IMR-90 (cell line): ENCODE measurements around the gene ITM2C. TPM values are rescaled to one million over a fixed set of nuclear protein-coding genes. Genes with fewer than 3 reads are reported as not detected.

ENCODE experiments used
- CEBPB ChIP-seq: IDR thresholded peaks from 2 replicates; pipeline ENCODE4 v1.6.1; 2012; ENCODE audit warnings: low read depth, low read length, improper control_type of control experiment
- CHD1 ChIP-seq: IDR thresholded peaks from 2 replicates; pipeline ENCODE4 v1.6.1; 2012; ENCODE audit warnings: low read depth, low read length, improper control_type of control experiment
- NFE2L2 ChIP-seq: fragments of 150-350 bp; IDR thresholded peaks from 2 replicates; pipeline ENCODE4 v1.6.1; 2016; ENCODE audit warnings: low read depth, mild to moderate bottlenecking, low read length
- SMC3 ChIP-seq: fragments of 150-350 bp; IDR thresholded peaks from 2 replicates; pipeline ENCODE4 v1.6.1; 2016; ENCODE audit warnings: low read depth, mild to moderate bottlenecking, antibody characterized with exemption, low read length, moderate library complexity
- USF2 ChIP-seq: fragments of 150-350 bp; IDR thresholded peaks from 2 replicates; pipeline ENCODE4 v1.6.1; 2017; ENCODE audit warnings: mild to moderate bottlenecking, antibody characterized with exemption, low read length, low read depth
- polyA plus RNA-seq, 3 experiments: library from polyadenylated mRNA; depleted of rRNA; stranded (reverse); fragments of >200 nt; gene quantifications; 2 replicates each; pipeline ENCODE4 v1.2.3, GENCODE V29; 2012; ENCODE audit warnings: low replicate concordance in 1 of 3
- total RNA-seq: library from RNA; depleted of rRNA; stranded (reverse); fragments of >200 nt; gene quantifications from 2 replicates; pipeline ENCODE4 v1.2.3, GENCODE V29; 2012

Gene ITM2C
- total and polyA plus RNA-seq, 2 of the 4 experiments (the other 2 are of a cell fraction): 46.8 to 274 TPM

DNA sequence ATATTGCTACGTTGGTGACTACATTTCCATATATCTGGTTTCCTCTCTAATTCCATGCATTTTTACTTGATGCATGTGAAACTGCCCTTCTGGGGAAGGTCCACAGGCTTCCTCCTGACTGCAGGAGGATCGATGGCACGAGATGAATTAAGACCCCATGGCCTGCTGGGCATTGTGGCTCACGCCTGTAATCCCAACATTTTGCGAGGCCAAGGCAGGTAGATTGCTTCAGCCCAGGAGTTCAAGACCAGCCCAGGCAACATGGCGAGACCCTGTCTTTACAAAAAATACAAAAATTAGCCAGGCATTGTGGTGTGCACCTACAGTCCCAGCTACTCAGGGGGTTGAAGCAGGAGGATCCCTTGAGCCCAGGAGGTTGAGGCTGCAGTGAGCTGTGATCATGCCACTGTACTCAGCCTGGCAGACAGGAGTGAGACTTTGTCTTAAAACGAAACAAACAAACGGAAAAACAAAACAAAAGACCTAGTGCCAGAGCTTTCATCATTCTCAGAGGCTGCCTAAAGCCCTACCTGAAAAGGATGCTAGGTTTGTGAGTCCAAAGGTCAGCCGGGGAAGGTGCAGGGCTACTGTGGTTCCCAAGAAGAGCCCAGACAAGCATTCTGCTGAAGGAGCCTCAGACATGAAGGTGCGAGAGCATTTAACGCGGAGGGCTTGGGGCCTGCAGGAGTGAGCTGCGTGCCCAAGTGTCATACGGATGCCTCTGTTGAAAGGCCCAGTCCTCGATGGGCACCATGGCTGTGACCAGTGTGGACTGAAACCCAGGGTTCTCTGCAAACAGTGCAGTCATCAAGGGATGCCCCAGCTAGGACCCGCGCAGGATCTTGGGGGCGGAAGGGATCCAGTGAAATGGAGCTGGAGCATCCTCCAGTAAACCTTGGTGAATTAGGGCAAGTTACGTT is 38.7 kb downstream of the ITM2C start (continued):
- TF ChIP-seq CEBPB (no peak), CHD1 (no peak), NFE2L2 (no peak), USF2 (no peak), SMC3 (no peak)
